ENCODE results near the gene FBXO38.
A peak's percentile ranks its signal among the peaks of the same experiment; 100 is the strongest.

Gene FBXO38

GRCh38 chr5:148437249-148437648 lies 53.5 kb downstream of the FBXO38 start:
- ChIA-PET CTCF (interaction anchor here (1.0 to 2.4 kb wide), 4 partner anchors 10 to 680 kb away, joined by 3 to 18 read pairs (median 4); no protein-coding TSS in a partner anchor), POLR2A (no interaction called here)
- DNase-seq (ENCODE audit: low read depth, low spot score), result no peak
- TF ChIP-seq, protein P1, sequence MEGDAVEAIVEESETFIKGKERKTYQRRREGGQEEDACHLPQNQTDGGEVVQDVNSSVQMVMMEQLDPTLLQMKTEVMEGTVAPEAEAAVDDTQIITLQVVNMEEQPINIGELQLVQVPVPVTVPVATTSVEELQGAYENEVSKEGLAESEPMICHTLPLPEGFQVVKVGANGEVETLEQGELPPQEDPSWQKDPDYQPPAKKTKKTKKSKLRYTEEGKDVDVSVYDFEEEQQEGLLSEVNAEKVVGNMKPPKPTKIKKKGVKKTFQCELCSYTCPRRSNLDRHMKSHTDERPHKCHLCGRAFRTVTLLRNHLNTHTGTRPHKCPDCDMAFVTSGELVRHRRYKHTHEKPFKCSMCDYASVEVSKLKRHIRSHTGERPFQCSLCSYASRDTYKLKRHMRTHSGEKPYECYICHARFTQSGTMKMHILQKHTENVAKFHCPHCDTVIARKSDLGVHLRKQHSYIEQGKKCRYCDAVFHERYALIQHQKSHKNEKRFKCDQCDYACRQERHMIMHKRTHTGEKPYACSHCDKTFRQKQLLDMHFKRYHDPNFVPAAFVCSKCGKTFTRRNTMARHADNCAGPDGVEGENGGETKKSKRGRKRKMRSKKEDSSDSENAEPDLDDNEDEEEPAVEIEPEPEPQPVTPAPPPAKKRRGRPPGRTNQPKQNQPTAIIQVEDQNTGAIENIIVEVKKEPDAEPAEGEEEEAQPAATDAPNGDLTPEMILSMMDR (IDR thresholded peaks at IDR 0.05; ENCODE audit: insufficient read depth, low read length, missing control alignments), result no peak
- no peak overlapping the region for H3K4me3 ChIP-seq (ENCODE audit: low read depth, low read length)

DNA sequence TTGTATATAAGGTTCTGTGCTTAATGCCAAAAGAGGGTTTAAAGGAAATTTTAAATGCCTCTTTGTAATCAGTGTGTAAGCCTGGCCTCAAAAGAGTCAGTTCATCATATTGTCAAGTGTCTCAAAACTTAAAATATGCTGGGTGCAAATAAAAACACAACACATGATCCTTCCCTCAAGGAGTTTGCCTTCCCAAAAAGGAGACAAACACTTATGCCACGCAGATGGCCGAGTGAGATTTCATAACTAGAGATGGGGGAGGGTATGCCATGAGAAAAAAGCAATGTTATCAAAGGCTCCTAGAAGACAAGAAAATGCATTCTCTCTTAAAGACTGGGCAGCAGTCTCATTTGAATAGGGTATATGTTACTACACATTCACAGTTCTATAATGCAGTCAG lies 55.2 kb downstream of the FBXO38 start:
- TF ChIP-seq, protein P1 (IDR thresholded peaks at IDR 0.05; ENCODE audit: insufficient read depth, low read length, missing control alignments), result no peak
- CTCF ChIA-PET, result interaction anchor here (2.4 to 16.0 kb wide), 2 partner anchors 292 kb away, joined by 18 to 342 read pairs; no protein-coding TSS in a partner anchor
- POLR2A ChIA-PET, result no interaction called here
- no peak for DNase-seq (ENCODE audit: low read depth, low spot score)
- no peak overlapping the region for H3K4me3 ChIP-seq (ENCODE audit: low read depth, low read length)

GRCh38 chr5:148443241-148443640 lies 59.5 kb downstream of the FBXO38 start:
- H3K4me3 ChIP-seq (ENCODE audit: low read depth, low read length), result no peak overlapping the region
- TF ChIP-seq, protein P1 (IDR thresholded peaks at IDR 0.05; ENCODE audit: insufficient read depth, low read length, missing control alignments), result no peak
- ChIA-PET POLR2A (no interaction called here), CTCF (interaction anchor here (0.6 to 16.0 kb wide), 25 partner anchors 8 to 671 kb away, joined by 3 to 342 read pairs (median 5); no protein-coding TSS in a partner anchor)
- DNase-seq (ENCODE audit: low read depth, low spot score), result no peak

DNA sequence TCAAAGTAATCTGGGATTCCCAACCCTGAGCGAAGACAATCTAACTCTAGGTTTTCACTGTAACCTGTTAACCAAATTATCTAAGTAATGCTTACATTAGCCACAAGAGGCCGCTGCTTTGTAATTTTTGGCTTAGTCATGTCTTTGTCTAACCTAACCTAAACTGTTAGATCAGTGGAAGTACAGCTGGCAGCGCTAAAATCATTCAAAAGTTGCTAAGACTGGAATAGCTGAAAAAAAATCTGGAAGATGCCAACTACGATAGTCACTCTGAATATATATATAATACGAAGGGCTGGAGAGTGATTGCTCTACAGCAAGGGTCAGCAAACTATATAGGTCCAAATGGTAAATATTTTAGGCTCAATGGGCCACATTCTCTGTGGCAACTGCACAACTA lies 60.2 kb downstream of the FBXO38 start:
- POLR2A ChIA-PET, result no interaction called here
- CTCF ChIA-PET, result interaction anchor here (0.6 to 16.0 kb wide), 25 partner anchors 9 to 671 kb away, joined by 3 to 342 read pairs (median 5); no protein-coding TSS in a partner anchor
- TF ChIP-seq, protein P1 (IDR thresholded peaks at IDR 0.05; ENCODE audit: insufficient read depth, low read length, missing control alignments), result peak; percentile 63
- peak; percentile 14 for DNase-seq (ENCODE audit: low read depth, low spot score)
- H3K4me3 ChIP-seq (ENCODE audit: low read depth, low read length), result no peak overlapping the region

DNA sequence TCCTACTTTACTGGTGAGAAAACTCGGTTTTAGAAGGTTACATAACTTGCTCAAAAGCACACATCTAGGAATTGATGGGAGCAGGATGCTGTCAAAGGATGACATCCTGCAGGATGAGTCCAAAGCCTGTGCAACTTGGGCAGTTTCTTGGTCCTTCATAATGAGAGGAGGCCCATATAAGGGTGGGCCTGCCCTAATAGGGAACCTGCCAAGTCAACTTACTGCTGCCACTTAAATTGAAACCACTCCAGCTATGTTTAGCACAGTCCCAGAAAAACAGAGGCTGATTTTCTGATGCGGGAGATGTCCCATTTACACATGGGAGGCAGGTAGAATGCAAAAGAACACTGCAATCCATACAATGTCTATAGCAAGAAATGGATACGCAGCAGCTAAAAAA lies 61.8 kb downstream of the FBXO38 start:
- POLR2A ChIA-PET, result no interaction called here
- CTCF ChIA-PET, result interaction anchor here (0.8 to 16.0 kb wide), 7 partner anchors 9 to 590 kb away, joined by 3 to 342 read pairs (median 4); no protein-coding TSS in a partner anchor
- DNase-seq (ENCODE audit: low read depth, low spot score), result no peak
- no peak overlapping the region for H3K4me3 ChIP-seq (ENCODE audit: low read depth, low read length)
- TF ChIP-seq, protein P1 (IDR thresholded peaks at IDR 0.05; ENCODE audit: insufficient read depth, low read length, missing control alignments), result no peak

- H3K4me3 ChIP-seq (ENCODE audit: low read depth, low read length), result no peak overlapping the region
- CTCF ChIA-PET, result interaction anchor here (0.9 to 16.0 kb wide), 4 partner anchors 14 to 669 kb away, joined by 3 to 342 read pairs (median 3); no protein-coding TSS in a partner anchor
- no peak for DNase-seq (ENCODE audit: low read depth, low spot score)
- POLR2A ChIA-PET, result no interaction called here
- TF ChIP-seq, protein P1 (IDR thresholded peaks at IDR 0.05; ENCODE audit: insufficient read depth, low read length, missing control alignments), result no peak
Observed at GRCh38 chr5:148446611-148447010, 62.9 kb downstream of the FBXO38 start.
